ENCODE results near the gene LYL1. TPM values are rescaled to one million over a fixed set of nuclear protein-coding genes. Genes with fewer than 3 reads are reported as not detected.

The LYL1 gene
- total RNA-seq, 2 donors from 2014 or later: 4.6 to 13.3 TPM

GRCh38 chr19:13100031-13100588 lies 2.5 kb downstream of the LYL1 start:
- intact Hi-C loops (cut with DNase I): no loop called here
- TF ChIP-seq POLR2A (IDR thresholded peaks at IDR 0.05) (no peak), CTCF (IDR thresholded peaks at IDR 0.05) (no peak), POLR2AphosphoS5 (IDR thresholded peaks at IDR 0.05) (no peak)
- no peak for DNase-seq (ENCODE audit: low spot score)
- WGBS: 77% methylated on average over 12 of the region's 12 CpGs
- H3K4me3 ChIP-seq: no peak overlapping the region
- H3K36me3 ChIP-seq: peaks cover 3 to 4% of the 10 kb centered on the region in 2 donors
- peaks cover 9% of the 10 kb centered on the region for H3K4me1 ChIP-seq (replicated peaks)
- H3K27ac ChIP-seq: peak overlapping the region; percentile 84 to 88
- no peaks in the 10 kb centered on the region for H3K27me3 ChIP-seq (replicated peaks; ENCODE audit: insufficient read depth)
- no peaks in the 10 kb centered on the region for H3K9me3 ChIP-seq

DNA sequence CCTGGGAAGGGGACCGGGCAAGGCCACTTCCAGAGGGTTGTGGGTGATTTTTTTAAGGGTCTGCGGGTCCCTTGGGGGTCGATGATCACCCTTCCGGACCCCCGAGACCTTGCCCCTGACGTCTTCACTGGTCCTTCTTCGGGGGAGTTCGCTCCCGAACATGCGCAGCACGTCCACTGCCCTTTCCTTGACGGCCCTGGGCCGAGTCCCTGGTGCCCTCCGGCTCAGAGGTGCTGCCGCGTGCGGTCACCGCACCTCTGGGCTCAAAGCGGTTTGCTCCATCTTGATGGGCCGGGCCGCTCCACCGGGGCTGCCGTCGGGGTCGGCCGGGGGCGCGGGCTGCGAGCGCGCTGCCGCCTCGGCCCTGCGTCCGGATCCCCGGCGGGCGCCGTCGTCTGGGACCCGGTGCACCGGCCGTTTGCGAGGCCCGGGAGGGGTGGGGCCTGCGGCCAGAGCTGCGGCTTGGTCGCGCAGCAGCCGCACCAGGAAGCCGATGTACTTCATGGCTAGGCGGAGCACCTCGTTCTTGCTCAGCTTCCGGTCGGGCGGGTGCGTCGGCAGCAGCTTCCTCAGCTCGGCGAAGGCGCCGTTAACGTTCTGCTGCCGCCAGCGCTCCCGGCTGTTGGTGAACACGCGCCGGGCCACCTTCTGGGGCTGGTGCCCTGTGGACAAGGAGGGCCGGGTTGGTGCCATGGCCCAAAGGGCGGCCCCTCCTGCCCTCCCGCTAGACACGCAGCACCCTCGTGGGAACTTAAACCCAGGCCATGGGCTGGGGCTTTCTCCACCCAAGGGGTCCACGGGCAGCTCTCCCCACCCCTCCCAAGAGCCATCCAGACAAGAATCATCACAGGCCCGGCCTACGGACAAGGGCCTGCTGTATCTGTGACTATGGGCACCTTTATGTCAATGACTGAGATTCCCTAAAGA lies 3.3 kb downstream of the LYL1 start:
- TF ChIP-seq CTCF (IDR thresholded peaks at IDR 0.05) (no peak), POLR2A (IDR thresholded peaks at IDR 0.05) (no peak), POLR2AphosphoS5 (IDR thresholded peaks at IDR 0.05) (peak; percentile 19)
- Histone ChIP-seq H3K36me3 (peaks cover 5 to 12% of the 10 kb centered on the region in 2 donors), H3K9me3 (no peaks in the 10 kb centered on the region), H3K27ac (peak overlapping the region; percentile 84 to 88), H3K27me3 (replicated peaks; ENCODE audit: insufficient read depth) (no peaks in the 10 kb centered on the region), H3K4me3 (peak overlapping the region; percentile 7 to 29), H3K4me1 (replicated peaks) (peaks cover 9% of the 10 kb centered on the region)
- intact Hi-C loops (cut with DNase I): no loop called here
- 51% methylated on average over 60 of the region's 77 CpGs for WGBS
- DNase-seq (ENCODE audit: low spot score): no peak

DNA sequence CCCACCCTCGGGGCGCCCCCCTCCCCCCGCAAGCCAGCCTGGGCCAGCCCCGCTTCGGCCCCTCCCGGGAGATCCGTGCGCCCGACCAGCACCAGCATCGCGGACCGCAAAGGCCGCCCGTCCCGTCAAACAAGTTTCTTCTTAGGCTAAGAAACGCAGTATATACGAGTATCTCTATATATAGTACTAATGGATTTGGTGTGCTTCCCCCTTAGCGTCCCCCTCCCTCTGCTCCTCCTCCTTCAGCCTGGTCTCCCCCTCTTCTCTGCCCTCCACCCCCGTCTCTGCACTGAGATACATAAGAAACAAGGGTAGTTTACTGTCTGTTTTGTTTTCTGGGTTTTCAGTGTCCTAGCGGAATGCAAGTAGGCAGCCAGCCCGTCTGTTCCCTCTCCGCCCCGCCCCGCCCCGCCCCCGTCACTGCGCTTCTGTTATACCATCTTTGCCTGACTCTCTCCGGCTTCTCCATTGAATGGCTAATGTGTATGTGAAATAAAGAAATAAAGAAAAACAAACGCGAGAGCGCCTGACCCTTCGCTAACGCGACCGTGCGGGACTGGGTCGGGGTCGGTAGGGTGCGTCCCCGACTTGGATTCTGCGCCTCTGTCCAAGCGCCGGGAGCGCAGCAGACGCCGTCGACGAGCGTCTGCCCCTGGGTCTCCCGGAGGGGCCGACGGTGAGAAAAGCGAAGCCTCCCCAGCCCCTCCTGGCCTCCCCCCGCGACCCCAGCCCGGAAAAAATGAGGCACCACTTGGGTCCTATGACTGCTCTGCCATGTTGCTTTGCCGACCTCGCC lies 4.2 kb downstream of the LYL1 start:
- H3K36me3 ChIP-seq: peaks cover 5 to 13% of the 10 kb centered on the region in 2 donors
- peak overlapping the region; percentile 84 to 88 for H3K27ac ChIP-seq
- no peaks in the 10 kb centered on the region for H3K9me3 ChIP-seq
- WGBS: 27% methylated on average over 57 of the region's 58 CpGs
- H3K27me3 ChIP-seq (replicated peaks; ENCODE audit: insufficient read depth): no peaks in the 10 kb centered on the region
- intact Hi-C loops (cut with DNase I): no loop called here
- TF ChIP-seq CTCF (IDR thresholded peaks at IDR 0.05) (no peak), POLR2AphosphoS5 (IDR thresholded peaks at IDR 0.05) (peak; percentile 38)
- H3K4me1 ChIP-seq (replicated peaks): peaks cover 9% of the 10 kb centered on the region
- peak; percentile 64 for DNase-seq (ENCODE audit: low spot score)
- H3K4me3 ChIP-seq: peak overlapping the region; percentile 12 to 29

- Histone ChIP-seq H3K27me3 (replicated peaks; ENCODE audit: insufficient read depth) (no peaks in the 10 kb centered on the region), H3K27ac (peak overlapping the region; percentile 84 to 88), H3K4me1 (replicated peaks) (peaks cover 9% of the 10 kb centered on the region), H3K36me3 (peaks cover 5 to 13% of the 10 kb centered on the region in 2 donors), H3K9me3 (no peaks in the 10 kb centered on the region), H3K4me3 (peak overlapping the region; percentile 12 to 29)
- intact Hi-C loops (cut with DNase I): no loop called here
- 22% methylated on average over 46 of the region's 69 CpGs for WGBS
- TF ChIP-seq POLR2A (IDR thresholded peaks at IDR 0.05) (no peak), CTCF (IDR thresholded peaks at IDR 0.05) (no peak), POLR2AphosphoS5 (IDR thresholded peaks at IDR 0.05) (no peak)
- no peak for DNase-seq (ENCODE audit: low spot score)
Observed at GRCh38 chr19:13097463-13098258, 5.0 kb downstream of the LYL1 start.
